ENCODE measurements around the gene MRPS23.

Gene MRPS23

GRCh38 chr17:57868910-57869616 lies 19.2 kb upstream of the MRPS23 start:
- Histone ChIP-seq H2AFZ (ENCODE audit: low read depth, low read length, severe bottlenecking) (no peak overlapping the region), H3K79me2 (ENCODE audit: insufficient read depth, low read length) (no peaks in the 10 kb centered on the region), H3K9ac (ENCODE audit: low read length) (no peak overlapping the region), H3K9me3 (ENCODE audit: insufficient read depth, low read length) (no peaks in the 10 kb centered on the region), H3K9me2 (replicated peaks; ENCODE audit: insufficient read depth, low read length) (no peaks in the 10 kb centered on the region), H3K27me3 (ENCODE audit: low read length) (no peaks in the 10 kb centered on the region), H3K4me3 (ENCODE audit: insufficient read depth, low read length, poor library complexity, severe bottlenecking) (no peak overlapping the region), H3K36me3 (ENCODE audit: low read length) (no peaks in the 10 kb centered on the region), H3K27ac (ENCODE audit: low read depth, low read length) (no peak overlapping the region), H4K20me1 (ENCODE audit: low read depth, low read length) (no peaks in the 10 kb centered on the region), H3K4me2 (ENCODE audit: low read depth, low read length, poor library complexity, severe bottlenecking) (no peak overlapping the region), H3F3A (ENCODE audit: insufficient read depth) (no peaks in the 10 kb centered on the region)
- TF ChIP-seq EZH2phosphoT487 (conservative IDR thresholded peaks at IDR 0.05; ENCODE audit: low read length) (no peak), CTCF (IDR thresholded peaks at IDR 0.05; ENCODE audit: insufficient read depth, low read length, poor library complexity, severe bottlenecking) (no peak)

DNA sequence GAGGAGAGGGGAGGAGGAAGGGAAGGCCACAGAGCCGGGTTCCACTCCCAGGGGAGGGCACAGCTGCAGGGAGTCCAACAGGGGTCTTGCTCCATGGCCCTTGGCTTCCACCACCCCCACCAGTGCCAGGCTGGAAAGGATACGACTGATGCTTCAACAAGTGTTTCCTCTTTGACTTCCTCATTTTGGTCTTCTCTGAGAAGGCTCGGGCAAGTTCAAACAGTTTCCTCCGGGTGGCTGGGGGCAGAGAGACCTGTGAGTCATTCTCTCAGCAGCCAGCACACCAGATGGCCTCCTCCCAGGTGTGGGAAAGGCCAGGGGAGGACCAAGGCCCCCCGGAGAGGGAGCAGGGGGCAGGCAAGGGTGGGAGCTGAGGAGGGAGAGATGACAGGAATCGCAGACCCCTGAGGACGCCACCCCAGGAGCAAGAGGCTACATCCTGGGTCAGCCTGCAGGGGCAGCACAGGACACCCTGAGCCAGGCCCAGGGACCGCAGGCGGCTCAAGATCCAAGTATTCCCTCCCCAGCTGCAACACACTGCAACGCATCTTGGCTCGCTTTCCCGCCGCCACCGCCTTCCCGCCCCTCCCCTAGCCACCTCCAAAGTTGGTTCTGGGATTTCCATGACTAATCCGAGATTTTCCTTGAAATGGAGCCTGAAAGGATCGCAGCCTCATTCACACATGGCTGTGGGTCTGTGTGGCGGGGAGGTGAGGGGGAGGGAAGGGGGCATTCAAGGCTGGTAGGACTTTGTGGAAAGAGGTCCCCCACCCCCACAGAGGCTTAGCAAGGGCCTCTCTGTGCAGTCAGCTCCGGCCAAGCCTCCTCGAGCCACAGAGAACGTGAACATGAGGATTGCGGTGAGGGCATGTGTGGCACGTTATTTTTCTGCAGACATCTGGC lies 18.4 kb upstream of the MRPS23 start:
- H3K9me3 ChIP-seq (ENCODE audit: insufficient read depth, low read length) = no peaks in the 10 kb centered on the region
- no peak overlapping the region for H2AFZ ChIP-seq (ENCODE audit: low read depth, low read length, severe bottlenecking)
- no peaks in the 10 kb centered on the region for H3K27me3 ChIP-seq (ENCODE audit: low read length)
- H3K4me3 ChIP-seq (ENCODE audit: insufficient read depth, low read length, poor library complexity, severe bottlenecking) = no peak overlapping the region
- H3K36me3 ChIP-seq (ENCODE audit: low read length) = no peaks in the 10 kb centered on the region
- H3K4me2 ChIP-seq (ENCODE audit: low read depth, low read length, poor library complexity, severe bottlenecking) = no peak overlapping the region
- H3K9ac ChIP-seq (ENCODE audit: low read length) = no peak overlapping the region
- TF ChIP-seq EZH2phosphoT487 (conservative IDR thresholded peaks at IDR 0.05; ENCODE audit: low read length) (no peak), CTCF (IDR thresholded peaks at IDR 0.05; ENCODE audit: insufficient read depth, low read length, poor library complexity, severe bottlenecking) (no peak)
- no peaks in the 10 kb centered on the region for H3K9me2 ChIP-seq (replicated peaks; ENCODE audit: insufficient read depth, low read length)
- no peaks in the 10 kb centered on the region for H4K20me1 ChIP-seq (ENCODE audit: low read depth, low read length)
- no peaks in the 10 kb centered on the region for H3F3A ChIP-seq (ENCODE audit: insufficient read depth)
- no peak overlapping the region for H3K27ac ChIP-seq (ENCODE audit: low read depth, low read length)
- H3K79me2 ChIP-seq (ENCODE audit: insufficient read depth, low read length) = no peaks in the 10 kb centered on the region

DNA sequence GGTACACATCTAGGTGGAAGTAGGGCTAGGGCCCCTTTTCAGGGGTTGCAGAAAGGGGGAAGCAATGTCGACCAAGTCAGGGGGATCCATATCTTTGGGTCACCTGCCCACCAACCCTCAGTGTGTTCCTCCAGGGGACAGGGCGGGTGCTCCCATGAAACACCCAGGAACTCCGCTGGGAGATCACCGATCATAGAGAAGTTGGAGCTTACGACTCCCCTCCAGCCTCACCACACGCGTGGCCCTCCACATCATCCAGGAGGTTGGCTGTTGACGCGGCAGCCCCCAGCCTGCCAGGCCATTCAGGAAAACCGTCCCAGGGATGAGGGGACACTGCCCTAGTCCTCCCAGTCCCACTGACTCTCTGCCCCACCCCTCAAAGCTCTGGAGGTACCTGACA lies 17.3 kb upstream of the MRPS23 start:
- no peak overlapping the region for H3K4me2 ChIP-seq (ENCODE audit: low read depth, low read length, poor library complexity, severe bottlenecking)
- no peaks in the 10 kb centered on the region for H3F3A ChIP-seq (ENCODE audit: insufficient read depth)
- no peak overlapping the region for H3K9ac ChIP-seq (ENCODE audit: low read length)
- H3K27ac ChIP-seq (ENCODE audit: low read depth, low read length) = no peak overlapping the region
- no peaks in the 10 kb centered on the region for H4K20me1 ChIP-seq (ENCODE audit: low read depth, low read length)
- H3K79me2 ChIP-seq (ENCODE audit: insufficient read depth, low read length) = no peaks in the 10 kb centered on the region
- H2AFZ ChIP-seq (ENCODE audit: low read depth, low read length, severe bottlenecking) = no peak overlapping the region
- no peaks in the 10 kb centered on the region for H3K9me3 ChIP-seq (ENCODE audit: insufficient read depth, low read length)
- no peaks in the 10 kb centered on the region for H3K9me2 ChIP-seq (replicated peaks; ENCODE audit: insufficient read depth, low read length)
- no peak overlapping the region for H3K4me3 ChIP-seq (ENCODE audit: insufficient read depth, low read length, poor library complexity, severe bottlenecking)
- no peaks in the 10 kb centered on the region for H3K27me3 ChIP-seq (ENCODE audit: low read length)
- no peak for TF ChIP-seq EZH2phosphoT487 (conservative IDR thresholded peaks at IDR 0.05; ENCODE audit: low read length)
- no peak for TF ChIP-seq CTCF (IDR thresholded peaks at IDR 0.05; ENCODE audit: insufficient read depth, low read length, poor library complexity, severe bottlenecking)
- H3K36me3 ChIP-seq (ENCODE audit: low read length) = no peaks in the 10 kb centered on the region

Measured in SU-DHL-6 (cell line).